ENCODE data around the gene FAM217A. TPM values are rescaled to one million over a fixed set of nuclear protein-coding genes. Genes with fewer than 3 reads are reported as not detected.

The FAM217A gene
- total and polyA plus RNA-seq, 2 of the 8 experiments (the other 6 are each of a cell fraction or from before 2014, with no cell fraction given), result 0.03 TPM; not detected in 1

- Histone ChIP-seq H2BK5ac (ENCODE audit: low read depth, low read length) (no peak overlapping the region), H3K56ac (replicated peaks; ENCODE audit: insufficient read length, low read depth, low read length) (no peak overlapping the region), H3K79me2 (ENCODE audit: control insufficient read depth in 1 of 2, insufficient read depth in 2 of 2, low read length in 2 of 2) (no peaks in the 10 kb centered on the region), H3K27me3 (replicated peaks in 1 of 4; ENCODE audit: control insufficient read depth in 3 of 4, extremely low read depth in 1 of 4, insufficient read depth in 3 of 4, low read length in 3 of 4) (no peaks in the 10 kb centered on the region), H4K5ac (ENCODE audit: insufficient read length, low read depth, low read length) (no peak overlapping the region), H3K9ac (replicated peaks in 1 of 4; ENCODE audit: extremely low read depth in 1 of 4, low read depth in 3 of 4, low read length in 3 of 4) (no peak overlapping the region), H4K20me1 (replicated peaks in 1 of 2; ENCODE audit: control insufficient read depth in 1 of 2, insufficient read depth in 2 of 2, low read length in 2 of 2) (no peaks in the 10 kb centered on the region), H4K91ac (replicated peaks; ENCODE audit: insufficient read length, low read length) (no peak overlapping the region), H3K4me3 (ENCODE audit: extremely low read depth in 1 of 4, insufficient read depth in 2 of 4, low read depth in 3 of 4, low read length in 4 of 4) (no peak overlapping the region), H2BK15ac (ENCODE audit: low read length) (no peak overlapping the region), H3K9me3 (ENCODE audit: insufficient read depth in 2 of 2, low read depth in 1 of 2, low read length in 1 of 2) (no peaks in the 10 kb centered on the region), H3K4me2 (ENCODE audit: insufficient read depth in 1 of 2, low read depth in 2 of 2, low read length in 2 of 2) (no peak overlapping the region), H3K23me2 (ENCODE audit: low read depth, low read length) (no peaks in the 10 kb centered on the region), H3K4ac (replicated peaks; ENCODE audit: insufficient read length, low read depth, low read length) (no peak overlapping the region), H3K4me1 (replicated peaks in 1 of 4; ENCODE audit: control insufficient read depth in 3 of 4, insufficient read depth in 4 of 4, low read length in 3 of 4) (peaks cover 0 to 4% (median 0%) of the 10 kb centered on the region in 4 experiments; a peak in 1 of 7 replicates), H2BK120ac (replicated peaks; ENCODE audit: low read depth, low read length) (no peak overlapping the region), H4K8ac (ENCODE audit: extremely low read depth, insufficient read depth, low read length) (no peak overlapping the region), H2AFZ (ENCODE audit: low read length) (no peak overlapping the region), H2BK20ac (ENCODE audit: low read length) (no peak overlapping the region), H3K36me3 (ENCODE audit: control insufficient read depth in 2 of 4, insufficient read depth in 4 of 4, low read length in 3 of 4) (no peaks in the 10 kb centered on the region), H2BK12ac (ENCODE audit: low read depth, low read length) (no peak overlapping the region), H2AK5ac (ENCODE audit: low read depth, low read length) (no peak overlapping the region), H3K23ac (ENCODE audit: insufficient read length) (no peak overlapping the region), H3K79me1 (ENCODE audit: low read depth, low read length) (no peaks in the 10 kb centered on the region), H3K14ac (ENCODE audit: insufficient read length) (no peak overlapping the region), H3K18ac (ENCODE audit: extremely low read depth, low read length) (no peak overlapping the region), H3K27ac (ENCODE audit: low read depth, low read length) (no peak overlapping the region)
- WGBS, 2 experiments (ENCODE audit: extremely low coverage in 1 of 2, insufficient coverage in 1 of 2, insufficient read length in 1 of 2, insufficient replicate concordance in 2 of 2, low coverage in 1 of 2, low lambda C conversion rate in 2 of 2, missing lambda C conversion rate in 1 of 2), result 91% methylated on average over 7 of the region's 7 CpGs; no CpG with 5 or more reads in 1 of the 2 experiments
- no peak for DNase-seq (ENCODE audit: low read depth in 1 of 2, low spot score in 2 of 2)
- ChIA-PET CTCF (ENCODE audit: partially characterized antibody) (interaction anchor here (1.6 to 4.3 kb wide), 2 partner anchors 11 to 21 kb away, joined by 4 to 9 read pairs; no protein-coding TSS in a partner anchor), POLR2A (ENCODE audit: partially characterized antibody) (no interaction called here)
- FAIRE-seq, result no peak
Observed at GRCh38 chr6:4088704-4089103, 9.8 kb upstream of the FAM217A start.

All from H1 (cell line).